Inflammatory macrophage treated with lipopolysaccharide for 1 hour (primary cell): ENCODE measurements around the gene MYO1H.

Experiments used
- DNase-seq, 2 donors: peaks; one replicate each; pipeline ENCODE4 v3.0.0-alpha.2; 2020 to 2022

Gene MYO1H

DNA sequence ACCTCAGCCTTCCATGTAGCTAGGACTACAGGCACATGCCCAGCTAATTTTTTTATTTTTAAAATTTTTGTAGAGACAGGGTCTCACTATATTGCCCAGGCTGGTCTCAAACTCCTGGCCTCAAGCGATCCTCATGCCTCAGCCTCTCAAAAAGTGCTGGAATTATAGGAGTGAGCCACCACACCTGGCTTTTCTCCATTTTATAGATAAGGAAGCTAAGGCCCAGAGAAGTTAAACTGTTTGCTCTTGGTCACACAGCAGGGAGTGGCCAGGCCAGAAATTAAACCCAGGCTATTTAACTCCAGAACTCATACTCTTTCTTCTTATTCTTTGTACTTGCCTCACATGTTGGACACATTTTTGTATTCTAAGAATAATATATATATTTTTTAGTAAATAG, 146.2 kb downstream of the MYO1H start:
- no peak for DNase-seq

DNA sequence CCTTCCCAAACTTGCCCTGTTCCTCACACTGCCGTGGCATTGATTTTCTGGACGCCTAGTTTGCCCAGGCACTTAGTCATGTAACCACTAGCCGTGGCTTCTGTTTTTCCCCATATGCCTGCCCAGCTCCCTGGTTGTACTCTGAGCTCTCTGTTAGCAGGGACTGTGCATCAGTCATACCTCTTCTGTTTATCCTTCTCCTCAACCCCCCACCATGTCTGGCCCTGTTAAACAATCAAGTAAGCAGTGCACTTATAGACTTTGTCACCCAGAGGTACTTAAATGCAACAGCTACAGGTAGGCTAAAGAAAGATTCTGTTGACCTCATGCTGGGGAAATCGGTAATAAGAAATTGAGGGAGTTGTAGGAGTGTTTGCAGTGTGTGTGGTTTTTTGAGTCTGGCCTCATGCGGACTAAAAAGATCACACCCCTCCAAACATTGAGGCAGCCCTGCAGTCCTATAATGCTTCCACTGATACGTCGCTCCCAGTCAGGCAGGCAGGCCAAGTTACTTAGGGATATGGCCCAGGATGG, 146.7 kb downstream of the MYO1H start:
- DNase-seq, result no peak

DNA sequence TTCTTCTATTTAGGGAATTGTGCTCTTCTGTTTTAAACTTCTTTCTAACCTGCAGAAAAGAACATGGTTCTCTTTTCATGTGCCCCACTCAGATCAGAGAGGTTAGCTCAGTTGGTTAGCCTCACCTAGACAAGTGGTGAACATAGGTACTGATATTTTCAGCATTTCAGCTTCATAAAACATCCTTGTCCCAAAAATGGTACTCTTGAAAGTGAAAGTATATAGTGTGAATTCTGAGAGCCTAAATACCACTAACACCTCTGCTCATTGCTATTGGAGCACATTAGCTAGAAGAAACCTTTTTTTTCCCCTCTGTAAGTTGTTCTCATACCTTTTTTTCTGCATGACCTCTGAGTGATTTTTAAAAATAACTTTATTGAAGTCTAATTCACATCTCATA, 147.3 kb downstream of the MYO1H start:
- DNase-seq, result no peak

DNA sequence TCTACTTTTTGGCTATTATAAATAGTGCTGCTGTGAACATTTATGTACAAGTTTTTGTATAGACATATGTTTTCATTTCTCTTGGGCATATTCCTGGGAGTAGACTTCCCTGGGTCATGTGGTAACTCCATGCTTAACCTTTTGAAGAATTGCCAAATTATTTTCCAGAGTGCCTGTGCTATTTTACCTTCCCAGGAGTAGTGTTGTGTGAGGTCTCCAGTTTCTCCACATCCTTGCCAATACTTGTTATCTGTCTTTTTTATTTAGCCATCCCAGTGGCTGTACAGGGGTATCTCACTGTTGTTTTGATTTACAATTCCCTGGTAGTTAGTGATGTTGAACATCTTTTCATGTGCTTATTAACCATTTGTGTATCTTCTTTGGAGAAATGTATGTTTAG, 148.6 kb downstream of the MYO1H start:
- no peak for DNase-seq

DNA sequence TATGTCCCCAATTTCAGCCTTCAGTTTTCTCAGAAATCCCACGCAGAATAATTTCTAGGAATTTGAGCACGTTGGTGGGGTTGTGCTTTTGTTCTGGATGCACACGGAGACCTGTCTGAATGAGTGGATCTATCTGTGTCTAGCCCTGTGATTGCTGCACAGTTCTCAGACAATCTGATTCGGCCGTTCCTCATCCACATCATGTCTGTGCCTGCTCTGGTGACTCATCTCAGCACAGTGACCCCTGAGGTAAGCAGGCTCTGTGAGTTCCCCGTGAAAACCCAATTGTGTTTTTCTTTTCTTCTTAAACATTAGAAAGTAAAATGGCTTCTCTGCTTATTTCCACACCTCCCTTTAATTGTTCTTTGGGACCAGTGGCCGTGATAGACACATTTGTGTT, 150.0 kb downstream of the MYO1H start:
- no peak for DNase-seq
